Activated CD4-positive, alpha-beta T cell treated with anti-CD3 and anti-CD28 coated beads for 48 hours (primary cell): ENCODE measurements around the gene ADAM10.
A peak's percentile ranks its signal among the peaks of the same experiment; 100 is the strongest.

Source experiments
- DNase-seq: peaks from one replicate; pipeline ENCODE4 v3.0.0-alpha.2; 2020

The ADAM10 gene

GRCh38 chr15:58752716-58753115 is 3.2 kb upstream of the ADAM10 start:
- no peak for DNase-seq

DNA sequence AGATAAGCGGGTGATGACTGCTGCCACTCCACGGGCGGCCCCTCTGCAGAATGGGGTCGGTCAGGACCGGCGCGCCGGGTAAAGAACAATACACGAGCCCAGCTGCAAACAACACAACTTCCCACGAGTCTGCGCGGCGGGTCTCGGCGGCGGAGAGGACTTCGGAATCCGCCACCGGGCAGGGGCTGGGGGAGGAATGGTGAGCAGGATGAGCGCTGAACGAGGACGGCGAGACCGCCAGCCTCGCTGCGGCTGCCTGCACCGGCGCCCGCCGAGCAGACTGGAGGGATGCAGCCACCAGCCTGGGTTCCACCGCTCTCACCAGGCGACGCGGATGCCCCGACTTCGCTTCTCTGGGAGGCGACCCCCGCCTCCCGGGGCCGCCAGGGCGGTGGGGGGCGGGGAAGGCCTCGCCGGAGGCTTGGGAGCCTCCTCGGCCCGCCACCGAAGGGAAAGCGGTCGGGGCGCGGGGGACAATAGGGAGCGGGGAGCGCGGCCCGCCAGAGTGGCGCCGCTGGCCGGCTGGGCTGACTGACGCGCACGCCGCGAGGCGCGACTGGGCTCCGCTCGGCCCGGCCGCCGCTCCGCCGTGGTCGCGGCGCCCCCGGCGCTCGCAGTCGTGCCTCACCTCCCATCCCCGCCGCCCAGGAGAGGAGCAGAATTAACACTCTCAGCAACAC is 515 bp downstream of the ADAM10 start:
- DNase-seq, result peak; percentile 56

- peak; percentile 66 for DNase-seq
These were observed 1.3 kb downstream of the ADAM10 start for GRCh38 chr15:58748040-58748851.

DNA sequence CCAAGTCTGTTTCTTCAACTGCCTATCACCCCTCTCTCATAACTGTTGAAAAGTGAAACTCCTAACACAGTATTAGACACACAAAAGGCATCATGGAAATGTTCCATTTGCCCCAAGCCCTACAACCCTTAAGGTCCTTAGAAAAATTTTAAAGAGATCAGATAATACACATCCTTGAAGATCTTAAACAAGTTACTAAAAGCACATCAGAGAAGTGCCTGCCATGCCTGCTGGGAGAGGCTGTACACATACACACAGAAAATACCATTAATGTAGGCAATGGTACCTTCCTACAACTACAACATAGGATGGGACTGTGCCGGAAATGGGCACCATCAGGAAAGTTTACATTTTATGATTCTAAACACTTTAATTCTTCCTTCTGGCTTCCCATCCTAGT is 3.3 kb downstream of the ADAM10 start:
- no peak for DNase-seq

DNA sequence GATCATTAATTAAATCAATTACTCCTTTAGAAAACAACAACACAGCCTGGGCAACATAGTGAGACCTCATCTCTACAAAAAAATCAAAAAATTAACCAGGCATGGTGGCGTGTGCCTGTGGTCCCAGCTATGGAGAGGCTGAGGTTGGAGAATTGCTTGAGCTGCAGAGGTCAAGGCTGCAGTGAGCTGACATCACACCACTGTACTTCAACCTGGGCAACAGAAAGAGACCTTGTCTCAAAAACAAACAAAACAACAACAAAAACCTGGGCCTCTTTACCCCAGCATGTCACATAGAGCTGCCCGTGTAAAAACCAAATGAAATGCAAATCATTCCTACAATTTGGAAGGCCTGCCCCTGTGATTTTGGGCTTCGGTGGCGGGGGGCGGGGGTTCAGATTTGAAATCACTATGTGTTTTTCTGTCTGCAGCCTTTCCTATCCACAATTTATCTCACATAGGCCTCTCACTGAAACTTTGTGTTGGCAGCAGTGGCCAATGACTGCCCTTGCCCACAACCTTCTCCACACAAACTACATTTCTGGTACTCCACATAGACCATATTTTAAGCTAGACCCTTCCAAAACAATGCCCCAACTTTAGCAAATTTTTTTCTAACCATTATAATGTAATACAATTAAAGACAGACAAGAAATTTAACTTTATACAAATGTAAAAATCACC is 6.5 kb downstream of the ADAM10 start:
- no peak for DNase-seq

DNA sequence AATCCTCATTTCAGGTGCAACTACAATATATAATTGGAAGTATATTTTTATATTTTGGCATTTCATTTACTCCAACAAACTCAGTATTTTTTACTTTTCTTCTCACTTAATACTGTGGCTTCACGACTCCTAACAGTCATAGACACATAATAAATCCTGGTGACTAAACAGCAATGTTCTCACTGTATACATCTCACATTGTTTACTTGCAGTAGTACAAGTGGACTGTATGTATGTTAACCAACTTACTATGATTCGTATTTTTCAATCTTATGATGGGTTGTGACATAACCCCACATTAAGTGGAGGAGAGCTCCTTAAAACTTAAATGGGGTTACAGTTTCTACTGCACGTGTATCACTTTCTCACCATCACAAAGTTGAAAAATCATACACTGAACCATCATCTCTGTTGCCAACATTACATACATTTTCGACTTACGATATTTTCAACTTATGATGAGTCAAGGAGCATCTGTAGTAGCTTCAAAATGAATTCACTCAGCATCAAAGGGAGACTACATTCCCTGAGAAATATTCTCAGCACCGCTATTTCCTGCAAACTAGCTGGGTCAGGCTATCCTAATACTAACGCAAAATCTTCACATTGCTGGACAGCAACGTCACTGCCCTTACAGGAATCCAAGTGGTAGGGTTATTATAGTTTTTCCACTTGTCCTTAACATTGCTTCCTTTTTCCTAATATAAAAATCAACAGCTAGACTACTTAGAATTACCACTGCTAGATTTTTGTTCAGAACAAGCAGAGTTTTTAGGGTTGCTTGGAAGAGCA is 7.3 kb downstream of the ADAM10 start:
- DNase-seq, result no peak

GRCh38 chr15:58741032-58741431 is 8.5 kb downstream of the ADAM10 start:
- DNase-seq, result no peak

DNA sequence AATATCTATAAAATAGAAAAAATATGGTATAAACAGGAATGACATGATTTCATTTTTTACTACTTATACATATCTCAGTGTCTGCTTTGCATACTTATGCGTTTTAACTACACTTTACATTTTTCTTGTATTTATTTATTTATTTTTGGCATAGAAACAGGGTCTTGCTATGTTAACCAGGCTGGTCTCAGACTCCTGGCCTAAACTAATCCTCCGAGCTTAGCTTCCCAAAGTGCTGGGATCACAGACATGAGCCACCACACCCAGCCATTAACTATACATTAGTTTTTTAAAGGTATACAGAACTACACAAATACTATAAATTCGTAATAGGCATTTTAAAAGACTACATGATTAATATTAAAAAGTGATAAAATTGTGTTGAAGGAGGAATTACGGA is 9.1 kb downstream of the ADAM10 start:
- DNase-seq, result no peak

- no peak for DNase-seq
These were observed 11.3 kb downstream of the ADAM10 start for GRCh38 chr15:58738046-58738707.

- DNase-seq, result no peak
These were observed 12.2 kb downstream of the ADAM10 start for GRCh38 chr15:58737298-58737697.

GRCh38 chr15:58736018-58736643 is 13.4 kb downstream of the ADAM10 start:
- no peak for DNase-seq

GRCh38 chr15:58734859-58735258 is 14.6 kb downstream of the ADAM10 start:
- no peak for DNase-seq

DNA sequence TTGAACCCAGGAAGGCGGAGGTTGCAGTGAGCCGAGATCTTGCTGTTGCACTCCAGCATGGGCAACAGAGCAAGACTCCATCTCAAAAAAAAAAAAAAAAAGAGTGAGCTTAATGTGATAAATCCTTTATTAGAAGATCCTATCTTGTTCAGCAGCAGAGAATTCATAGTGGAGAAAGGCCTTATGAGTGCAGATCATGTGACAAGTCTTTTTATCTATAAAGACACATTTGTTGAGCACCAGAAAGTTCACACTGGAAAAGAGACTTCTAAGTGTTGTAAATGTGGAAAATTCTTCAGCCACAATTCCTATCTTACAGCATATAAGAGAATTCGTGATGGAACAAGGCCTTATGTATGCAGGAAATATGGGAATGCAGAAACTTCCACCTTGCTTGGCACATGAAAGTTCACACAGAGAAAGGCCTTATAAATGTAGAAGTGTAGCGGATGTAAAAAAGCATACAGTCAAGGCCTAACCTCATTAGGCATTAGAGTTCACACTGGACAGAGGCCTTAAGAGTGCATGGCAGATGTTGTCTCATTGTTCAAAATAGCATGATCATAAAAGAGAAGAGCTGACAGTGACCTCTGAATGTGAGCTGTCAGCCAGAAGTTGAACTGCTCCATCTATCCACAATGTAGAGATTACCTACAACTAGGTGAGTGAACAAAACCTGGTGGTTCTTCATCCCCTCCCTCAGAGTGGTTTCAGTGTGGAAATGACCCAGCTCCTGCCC is 16.7 kb downstream of the ADAM10 start:
- no peak for DNase-seq

GRCh38 chr15:58731756-58732535 is 17.6 kb downstream of the ADAM10 start:
- no peak for DNase-seq

- DNase-seq, result no peak
These were observed 22.6 kb downstream of the ADAM10 start for GRCh38 chr15:58726867-58727266.

GRCh38 chr15:58724466-58724865 is 25.0 kb downstream of the ADAM10 start:
- DNase-seq, result no peak

- no peak for DNase-seq
These were observed 32.1 kb downstream of the ADAM10 start for GRCh38 chr15:58717357-58717756.

DNA sequence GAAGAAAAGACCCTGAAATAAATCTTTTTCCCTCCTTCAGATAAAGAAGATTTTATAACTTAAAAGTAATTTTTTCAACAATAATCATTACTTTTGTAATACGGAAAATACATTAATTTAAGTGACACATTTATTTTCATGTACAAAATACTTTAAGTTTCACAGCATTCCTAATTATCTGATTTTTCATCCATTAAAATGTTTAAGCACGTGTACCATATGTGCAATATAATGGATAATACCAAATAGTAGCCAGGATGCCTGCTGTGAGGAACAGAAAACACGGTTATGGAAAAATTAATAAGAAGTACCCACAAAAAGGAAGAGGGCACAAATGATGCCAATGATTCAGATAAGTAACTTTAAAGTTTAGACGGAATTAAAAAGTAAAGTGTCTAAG is 33.5 kb downstream of the ADAM10 start:
- no peak for DNase-seq

GRCh38 chr15:58715266-58715917 is 34.1 kb downstream of the ADAM10 start:
- DNase-seq, result no peak

GRCh38 chr15:58710701-58711100 is 38.8 kb downstream of the ADAM10 start:
- no peak for DNase-seq
